GM23338 (cell line): ENCODE data around the gene CCDC144A. TPM values are rescaled to one million over a fixed set of nuclear protein-coding genes. Genes with fewer than 3 reads are reported as not detected.

Source experiments
- ATAC-seq: fragments of 200-7000 bp; cut with Tn5 transposase; 3 replicates; pipeline ENCODE4 v1.9.1; 2020
- DNase-seq: peaks from one replicate; pipeline ENCODE4 v3.0.0-alpha.2; 2015; ENCODE audit warnings: low spot score
- H2AFZ ChIP-seq: fragments of 200-600 bp; sonication (generic); 2 replicates; pipeline ENCODE4 v1.8.0; 2016; ENCODE audit warnings: antibody characterized with exemption, mild to moderate bottlenecking, moderate library complexity
- H3F3A ChIP-seq: fragments of 200-600 bp; sonication (generic); replicated peaks from 2 replicates; pipeline ENCODE4 v1.8.0; 2017; ENCODE audit warnings: antibody characterized with exemption, mixed run types, low read depth
- H3K27ac ChIP-seq: fragments of 200-600 bp; sonication (generic); 2 replicates; pipeline ENCODE4 v1.6.1; 2016; ENCODE audit warnings: low read depth
- H3K27me3 ChIP-seq: fragments of 200-600 bp; sonication (generic); 2 replicates; pipeline ENCODE4 v1.8.0; 2016; ENCODE audit warnings: mild to moderate bottlenecking, mixed run types, moderate library complexity; ENCODE audit not compliant: insufficient read depth
- H3K36me3 ChIP-seq: fragments of 200-600 bp; sonication (generic); 2 replicates; pipeline ENCODE4 v1.8.0; 2016; ENCODE audit warnings: mild to moderate bottlenecking; ENCODE audit not compliant: insufficient read depth
- H3K4me1 ChIP-seq: fragments of 200-600 bp; sonication (generic); 2 replicates; pipeline ENCODE4 v1.8.0; 2016; ENCODE audit warnings: mild to moderate bottlenecking, moderate library complexity; ENCODE audit not compliant: insufficient read depth
- H3K4me2 ChIP-seq: fragments of 200-600 bp; sonication (generic); 2 replicates; pipeline ENCODE4 v1.7.1; 2017; ENCODE audit warnings: mixed run types
- H3K4me3 ChIP-seq: fragments of 200-600 bp; sonication (generic); 2 replicates; pipeline ENCODE4 v1.6.1; 2016; ENCODE audit warnings: mixed run types
- H3K79me2 ChIP-seq: fragments of 200-600 bp; sonication (generic); replicated peaks from 2 replicates; pipeline ENCODE4 v1.8.0; 2017; ENCODE audit warnings: mild to moderate bottlenecking; ENCODE audit not compliant: insufficient read depth
- H3K9me2 ChIP-seq: fragments of 200-600 bp; sonication (generic); 2 replicates; pipeline ENCODE4 v1.8.0; 2017; ENCODE audit not compliant: insufficient read depth
- H4K20me1 ChIP-seq: fragments of 200-600 bp; sonication (generic); replicated peaks from 2 replicates; pipeline ENCODE4 v1.8.0; 2017; ENCODE audit warnings: mild to moderate bottlenecking; ENCODE audit not compliant: insufficient read depth
- H3K27ac Mint-ChIP-seq: 2 replicates; pipeline ENCODE4 v1.8.0; 2020; ENCODE audit warnings: inconsistent platforms, mild to moderate bottlenecking, moderate library complexity, mixed read lengths
- H3K27me3 Mint-ChIP-seq: 3 replicates; pipeline ENCODE4 v1.8.0; 2022; ENCODE audit warnings: low read depth, mild to moderate bottlenecking, moderate library complexity, mixed read lengths, inconsistent platforms; ENCODE audit not compliant: insufficient read depth, poor library complexity
- H3K36me3 Mint-ChIP-seq: 3 replicates; pipeline ENCODE4 v1.8.0; 2021; ENCODE audit warnings: low read depth, mild to moderate bottlenecking, inconsistent platforms, moderate library complexity, mixed read lengths
- H3K4me1 Mint-ChIP-seq: 3 replicates; pipeline ENCODE4 v1.8.0; 2020; ENCODE audit warnings: mild to moderate bottlenecking, inconsistent platforms, mixed read lengths
- H3K4me3 Mint-ChIP-seq: 3 replicates; pipeline ENCODE4 v1.8.0; 2021; ENCODE audit warnings: moderate library complexity, mild to moderate bottlenecking, inconsistent platforms, mixed read lengths
- H3K9me3 Mint-ChIP-seq: 3 replicates; pipeline ENCODE4 v1.8.0; 2020; ENCODE audit warnings: moderate library complexity, mild to moderate bottlenecking, inconsistent platforms, mixed read lengths
- EZH2 ChIP-seq: fragments of 200-600 bp; sonication (generic); IDR thresholded peaks from one replicate; pipeline ENCODE4 v1.8.0; 2017; ENCODE audit warnings: antibody characterized with exemption, mild to moderate bottlenecking, low read depth; ENCODE audit not compliant: unreplicated experiment
- EZH2phosphoT487 ChIP-seq: fragments of 200-600 bp; sonication (generic); IDR thresholded peaks from one replicate; pipeline ENCODE4 v1.8.1; 2018; ENCODE audit warnings: antibody characterized with exemption; ENCODE audit not compliant: unreplicated experiment
- JUNB ChIP-seq: IDR thresholded peaks from one replicate; pipeline ENCODE4 v1.6.1; 2016; ENCODE audit warnings: antibody characterized with exemption; ENCODE audit not compliant: unreplicated experiment
- NANOG ChIP-seq: IDR thresholded peaks from 2 replicates; pipeline ENCODE4 v1.6.1; 2016; ENCODE audit warnings: antibody characterized with exemption, borderline replicate concordance
- POLR2AphosphoS5 ChIP-seq: IDR thresholded peaks from 2 replicates; pipeline ENCODE4 v1.6.1; 2016; ENCODE audit warnings: antibody characterized with exemption, low read depth
- ZNF331 ChIP-seq: fragments of 250-450 bp; sonication (Bioruptor Pico); IDR thresholded peaks from 2 replicates; pipeline ENCODE4 v1.5.0; 2020; ENCODE audit warnings: low read depth, mild to moderate bottlenecking, moderate library complexity
- polyA plus RNA-seq: library from polyadenylated mRNA; unstranded; fragments of >200 nt; fragmentation: Nextera tagmentation; extraction: Ambion mirVana; gene quantifications from 2 replicates; pipeline ENCODE4 v1.2.1, GENCODE V29; 2016
- total RNA-seq: library from RNA; depleted of rRNA; stranded (reverse); fragments of >200 nt; shearing (Covaris generic); gene quantifications from 2 replicates; pipeline ENCODE4 v1.2.3, GENCODE V29; 2014
- TF ChIP-seq, protein P1 (sequence below): IDR thresholded peaks from one replicate; pipeline ENCODE4 v1.6.1; 2018; ENCODE audit warnings: antibody characterized with exemption; ENCODE audit not compliant: unreplicated experiment
- TF ChIP-seq, protein P2 (sequence below): IDR thresholded peaks from 2 replicates; pipeline ENCODE4 v1.6.1; 2016; ENCODE audit warnings: antibody characterized with exemption
- TF ChIP-seq, protein P3 (sequence below): fragments of 250-450 bp; sonication (Bioruptor Pico); IDR thresholded peaks from 2 replicates; pipeline ENCODE4 v1.5.0; 2020; ENCODE audit warnings: mild to moderate bottlenecking, moderate library complexity

The CCDC144A gene
- total and polyA plus RNA-seq, 2 experiments from 2014 or later, result 4.2 to 13.9 TPM

DNA sequence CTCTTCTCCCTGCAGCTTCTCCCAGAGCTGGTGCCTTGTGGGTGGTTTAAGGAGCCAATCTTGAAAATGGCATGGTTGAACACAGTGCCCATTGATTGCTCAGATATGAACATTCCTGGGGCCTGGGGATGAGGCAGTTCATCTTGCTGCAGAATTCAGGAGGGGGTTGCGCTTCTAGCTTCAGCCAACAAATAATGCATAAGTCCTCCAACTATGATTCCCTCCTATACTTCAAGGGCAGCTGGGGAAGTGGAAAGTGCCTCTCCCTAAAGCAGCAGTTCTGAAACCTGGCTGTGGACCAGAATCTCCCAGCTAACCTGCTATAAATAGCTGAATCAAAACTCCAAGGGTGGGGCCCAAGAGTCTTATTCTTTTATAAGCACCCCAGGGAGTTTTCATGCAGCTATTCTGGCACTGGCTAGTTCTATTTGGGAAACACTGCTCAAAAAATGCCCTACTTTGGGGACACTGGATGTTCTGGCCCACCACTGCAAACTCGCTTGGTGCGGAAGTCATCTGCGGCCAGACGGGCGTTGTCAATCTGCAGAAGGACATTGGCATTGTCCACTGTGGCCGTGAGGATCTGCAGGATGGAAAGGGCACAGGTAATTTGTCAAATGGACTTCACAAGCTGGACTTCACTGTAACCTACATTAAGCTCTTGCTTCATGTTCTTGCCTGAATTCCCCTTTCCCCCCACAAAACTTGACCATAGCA, 130.3 kb downstream of the CCDC144A start (continued):
- TF ChIP-seq, protein P1, sequence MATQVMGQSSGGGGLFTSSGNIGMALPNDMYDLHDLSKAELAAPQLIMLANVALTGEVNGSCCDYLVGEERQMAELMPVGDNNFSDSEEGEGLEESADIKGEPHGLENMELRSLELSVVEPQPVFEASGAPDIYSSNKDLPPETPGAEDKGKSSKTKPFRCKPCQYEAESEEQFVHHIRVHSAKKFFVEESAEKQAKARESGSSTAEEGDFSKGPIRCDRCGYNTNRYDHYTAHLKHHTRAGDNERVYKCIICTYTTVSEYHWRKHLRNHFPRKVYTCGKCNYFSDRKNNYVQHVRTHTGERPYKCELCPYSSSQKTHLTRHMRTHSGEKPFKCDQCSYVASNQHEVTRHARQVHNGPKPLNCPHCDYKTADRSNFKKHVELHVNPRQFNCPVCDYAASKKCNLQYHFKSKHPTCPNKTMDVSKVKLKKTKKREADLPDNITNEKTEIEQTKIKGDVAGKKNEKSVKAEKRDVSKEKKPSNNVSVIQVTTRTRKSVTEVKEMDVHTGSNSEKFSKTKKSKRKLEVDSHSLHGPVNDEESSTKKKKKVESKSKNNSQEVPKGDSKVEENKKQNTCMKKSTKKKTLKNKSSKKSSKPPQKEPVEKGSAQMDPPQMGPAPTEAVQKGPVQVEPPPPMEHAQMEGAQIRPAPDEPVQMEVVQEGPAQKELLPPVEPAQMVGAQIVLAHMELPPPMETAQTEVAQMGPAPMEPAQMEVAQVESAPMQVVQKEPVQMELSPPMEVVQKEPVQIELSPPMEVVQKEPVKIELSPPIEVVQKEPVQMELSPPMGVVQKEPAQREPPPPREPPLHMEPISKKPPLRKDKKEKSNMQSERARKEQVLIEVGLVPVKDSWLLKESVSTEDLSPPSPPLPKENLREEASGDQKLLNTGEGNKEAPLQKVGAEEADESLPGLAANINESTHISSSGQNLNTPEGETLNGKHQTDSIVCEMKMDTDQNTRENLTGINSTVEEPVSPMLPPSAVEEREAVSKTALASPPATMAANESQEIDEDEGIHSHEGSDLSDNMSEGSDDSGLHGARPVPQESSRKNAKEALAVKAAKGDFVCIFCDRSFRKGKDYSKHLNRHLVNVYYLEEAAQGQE, result no peak
- TF ChIP-seq, protein P2, sequence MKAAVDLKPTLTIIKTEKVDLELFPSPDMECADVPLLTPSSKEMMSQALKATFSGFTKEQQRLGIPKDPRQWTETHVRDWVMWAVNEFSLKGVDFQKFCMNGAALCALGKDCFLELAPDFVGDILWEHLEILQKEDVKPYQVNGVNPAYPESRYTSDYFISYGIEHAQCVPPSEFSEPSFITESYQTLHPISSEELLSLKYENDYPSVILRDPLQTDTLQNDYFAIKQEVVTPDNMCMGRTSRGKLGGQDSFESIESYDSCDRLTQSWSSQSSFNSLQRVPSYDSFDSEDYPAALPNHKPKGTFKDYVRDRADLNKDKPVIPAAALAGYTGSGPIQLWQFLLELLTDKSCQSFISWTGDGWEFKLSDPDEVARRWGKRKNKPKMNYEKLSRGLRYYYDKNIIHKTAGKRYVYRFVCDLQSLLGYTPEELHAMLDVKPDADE, result no peak

DNA sequence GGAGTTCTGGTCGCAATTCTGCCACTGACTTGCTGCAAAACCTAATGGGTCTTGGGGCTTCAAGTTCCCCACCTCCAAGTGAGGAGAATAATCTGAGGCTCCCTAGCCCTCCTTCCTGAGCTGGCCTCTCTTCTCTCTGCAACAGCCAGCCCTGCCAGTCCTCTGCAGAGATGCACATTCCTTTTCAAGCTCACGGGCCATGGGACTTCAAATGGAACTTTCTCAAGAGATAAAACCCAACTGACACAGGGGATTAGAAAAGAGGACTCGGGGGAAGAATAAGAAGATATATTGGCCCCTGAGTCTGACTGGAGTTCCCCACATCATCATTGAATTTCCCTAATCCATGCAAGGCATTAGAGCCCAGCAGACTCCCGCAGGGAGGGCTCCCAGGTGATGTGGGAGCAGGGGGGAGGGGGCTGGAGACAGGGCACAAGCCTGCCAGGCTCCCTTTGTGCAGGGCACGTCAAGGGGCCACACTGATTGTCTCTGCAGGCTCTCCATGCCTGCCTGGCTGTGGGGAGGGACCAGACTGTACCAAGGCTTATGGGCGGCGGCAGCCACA, 131.0 kb downstream of the CCDC144A start:
- no peaks in the 10 kb centered on the region for H4K20me1 ChIP-seq
- H3K36me3 ChIP-seq, result no peaks in the 10 kb centered on the region
- H3K4me3 ChIP-seq, result no peak overlapping the region
- no peaks in the 10 kb centered on the region; the same call in 2 of the 3 replicates for H3K4me1 Mint-ChIP-seq
- H3K27me3 ChIP-seq, result no peaks in the 10 kb centered on the region
- peaks cover 2% of the 10 kb centered on the region; the same call in 2 of the 3 replicates for H3K9me3 Mint-ChIP-seq
- no peak overlapping the region for H3K27ac ChIP-seq
- no peak overlapping the region for H2AFZ ChIP-seq
- H3K27ac Mint-ChIP-seq, result no peak overlapping the region
- H3F3A ChIP-seq, result no peaks in the 10 kb centered on the region
- peaks cover 3% of the 10 kb centered on the region for H3K27me3 Mint-ChIP-seq
- no peak for DNase-seq
- peak; percentile 66 for ATAC-seq
- no peaks in the 10 kb centered on the region for H3K4me1 ChIP-seq
- H3K4me2 ChIP-seq, result no peak overlapping the region
- no peaks in the 10 kb centered on the region; the same call in 2 of the 3 replicates for H3K36me3 Mint-ChIP-seq
- no peak overlapping the region for H3K4me3 Mint-ChIP-seq
- no peaks in the 10 kb centered on the region for H3K79me2 ChIP-seq
- no peaks in the 10 kb centered on the region for H3K9me2 ChIP-seq
- TF ChIP-seq NANOG (no peak), JUNB (no peak), POLR2AphosphoS5 (no peak), EZH2phosphoT487 (no peak), EZH2 (no peak), ZNF331 (no peak)
- TF ChIP-seq, protein P3, sequence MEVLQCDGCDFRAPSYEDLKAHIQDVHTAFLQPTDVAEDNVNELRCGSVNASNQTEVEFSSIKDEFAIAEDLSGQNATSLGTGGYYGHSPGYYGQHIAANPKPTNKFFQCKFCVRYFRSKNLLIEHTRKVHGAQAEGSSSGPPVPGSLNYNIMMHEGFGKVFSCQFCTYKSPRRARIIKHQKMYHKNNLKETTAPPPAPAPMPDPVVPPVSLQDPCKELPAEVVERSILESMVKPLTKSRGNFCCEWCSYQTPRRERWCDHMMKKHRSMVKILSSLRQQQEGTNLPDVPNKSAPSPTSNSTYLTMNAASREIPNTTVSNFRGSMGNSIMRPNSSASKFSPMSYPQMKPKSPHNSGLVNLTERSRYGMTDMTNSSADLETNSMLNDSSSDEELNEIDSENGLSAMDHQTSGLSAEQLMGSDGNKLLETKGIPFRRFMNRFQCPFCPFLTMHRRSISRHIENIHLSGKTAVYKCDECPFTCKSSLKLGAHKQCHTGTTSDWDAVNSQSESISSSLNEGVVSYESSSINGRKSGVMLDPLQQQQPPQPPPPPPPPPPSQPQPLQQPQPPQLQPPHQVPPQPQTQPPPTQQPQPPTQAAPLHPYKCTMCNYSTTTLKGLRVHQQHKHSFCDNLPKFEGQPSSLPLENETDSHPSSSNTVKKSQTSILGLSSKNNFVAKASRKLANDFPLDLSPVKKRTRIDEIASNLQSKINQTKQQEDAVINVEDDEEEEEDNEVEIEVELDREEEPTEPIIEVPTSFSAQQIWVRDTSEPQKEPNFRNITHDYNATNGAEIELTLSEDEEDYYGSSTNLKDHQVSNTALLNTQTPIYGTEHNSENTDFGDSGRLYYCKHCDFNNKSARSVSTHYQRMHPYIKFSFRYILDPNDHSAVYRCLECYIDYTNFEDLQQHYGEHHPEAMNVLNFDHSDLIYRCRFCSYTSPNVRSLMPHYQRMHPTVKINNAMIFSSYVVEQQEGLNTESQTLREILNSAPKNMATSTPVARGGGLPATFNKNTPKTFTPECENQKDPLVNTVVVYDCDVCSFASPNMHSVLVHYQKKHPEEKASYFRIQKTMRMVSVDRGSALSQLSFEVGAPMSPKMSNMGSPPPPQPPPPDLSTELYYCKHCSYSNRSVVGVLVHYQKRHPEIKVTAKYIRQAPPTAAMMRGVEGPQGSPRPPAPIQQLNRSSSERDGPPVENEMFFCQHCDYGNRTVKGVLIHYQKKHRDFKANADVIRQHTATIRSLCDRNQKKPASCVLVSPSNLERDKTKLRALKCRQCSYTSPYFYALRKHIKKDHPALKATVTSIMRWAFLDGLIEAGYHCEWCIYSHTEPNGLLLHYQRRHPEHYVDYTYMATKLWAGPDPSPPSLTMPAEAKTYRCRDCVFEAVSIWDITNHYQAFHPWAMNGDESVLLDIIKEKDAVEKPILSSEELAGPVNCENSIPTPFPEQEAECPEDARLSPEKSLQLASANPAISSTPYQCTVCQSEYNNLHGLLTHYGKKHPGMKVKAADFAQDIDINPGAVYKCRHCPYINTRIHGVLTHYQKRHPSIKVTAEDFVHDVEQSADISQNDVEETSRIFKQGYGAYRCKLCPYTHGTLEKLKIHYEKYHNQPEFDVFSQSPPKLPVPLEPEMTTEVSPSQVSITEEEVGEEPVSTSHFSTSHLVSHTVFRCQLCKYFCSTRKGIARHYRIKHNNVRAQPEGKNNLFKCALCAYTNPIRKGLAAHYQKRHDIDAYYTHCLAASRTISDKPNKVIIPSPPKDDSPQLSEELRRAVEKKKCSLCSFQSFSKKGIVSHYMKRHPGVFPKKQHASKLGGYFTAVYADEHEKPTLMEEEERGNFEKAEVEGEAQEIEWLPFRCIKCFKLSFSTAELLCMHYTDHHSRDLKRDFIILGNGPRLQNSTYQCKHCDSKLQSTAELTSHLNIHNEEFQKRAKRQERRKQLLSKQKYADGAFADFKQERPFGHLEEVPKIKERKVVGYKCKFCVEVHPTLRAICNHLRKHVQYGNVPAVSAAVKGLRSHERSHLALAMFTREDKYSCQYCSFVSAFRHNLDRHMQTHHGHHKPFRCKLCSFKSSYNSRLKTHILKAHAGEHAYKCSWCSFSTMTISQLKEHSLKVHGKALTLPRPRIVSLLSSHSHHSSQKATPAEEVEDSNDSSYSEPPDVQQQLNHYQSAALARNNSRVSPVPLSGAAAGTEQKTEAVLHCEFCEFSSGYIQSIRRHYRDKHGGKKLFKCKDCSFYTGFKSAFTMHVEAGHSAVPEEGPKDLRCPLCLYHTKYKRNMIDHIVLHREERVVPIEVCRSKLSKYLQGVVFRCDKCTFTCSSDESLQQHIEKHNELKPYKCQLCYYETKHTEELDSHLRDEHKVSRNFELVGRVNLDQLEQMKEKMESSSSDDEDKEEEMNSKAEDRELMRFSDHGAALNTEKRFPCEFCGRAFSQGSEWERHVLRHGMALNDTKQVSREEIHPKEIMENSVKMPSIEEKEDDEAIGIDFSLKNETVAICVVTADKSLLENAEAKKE, result no peak
- TF ChIP-seq, protein P1, result no peak
